HG03064 (cell line): ENCODE measurements around the gene BORCS6.

ENCODE experiments used
- ATAC-seq: cut with Tn5 transposase; IDR thresholded peaks from one replicate; pipeline ENCODE4 v1.9.1; 2021; ENCODE audit warnings: low read depth; ENCODE audit not compliant: unreplicated experiment

BORCS6 gene

DNA sequence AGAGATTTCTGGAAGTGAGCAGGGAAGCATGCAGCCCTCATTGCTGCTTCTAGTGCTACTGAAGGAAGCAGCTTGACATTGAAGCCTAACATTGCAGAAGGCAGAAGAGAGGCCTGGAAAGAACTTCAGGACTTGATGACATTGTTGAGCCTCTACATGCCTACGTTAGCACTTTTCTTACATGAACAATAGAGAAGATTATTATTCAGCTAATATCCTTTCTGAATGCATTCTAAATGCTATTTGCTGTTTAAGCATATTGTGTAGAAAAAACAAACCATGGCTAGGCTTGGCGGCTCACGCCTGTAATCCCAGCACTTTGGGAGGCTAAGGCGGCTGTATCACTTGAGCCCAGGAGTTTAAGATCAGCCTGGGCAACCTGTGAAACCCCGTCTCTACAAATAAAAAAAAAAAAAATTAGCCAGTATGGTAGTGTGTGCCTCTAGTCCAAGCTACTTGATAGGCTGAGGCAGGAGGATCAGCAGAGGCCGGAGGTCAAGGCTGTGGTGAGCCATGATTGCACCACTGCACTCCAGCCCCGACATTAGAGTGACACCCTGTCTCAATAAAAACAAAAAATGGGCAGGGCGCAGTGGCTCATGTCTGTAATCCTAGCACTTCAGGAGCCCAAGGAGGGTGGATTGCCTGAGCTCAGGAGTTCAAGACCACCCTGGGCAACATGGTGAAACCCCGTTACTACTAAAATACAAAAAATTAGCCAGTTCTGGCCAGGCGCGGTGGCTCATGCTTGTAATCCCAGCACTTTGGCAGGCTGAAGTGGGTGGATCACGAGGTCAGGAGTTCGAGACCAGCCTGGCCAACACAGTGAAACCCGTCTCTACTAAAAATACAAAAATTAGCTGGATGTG is 22.6 kb upstream of the BORCS6 start:
- ATAC-seq: no peak

DNA sequence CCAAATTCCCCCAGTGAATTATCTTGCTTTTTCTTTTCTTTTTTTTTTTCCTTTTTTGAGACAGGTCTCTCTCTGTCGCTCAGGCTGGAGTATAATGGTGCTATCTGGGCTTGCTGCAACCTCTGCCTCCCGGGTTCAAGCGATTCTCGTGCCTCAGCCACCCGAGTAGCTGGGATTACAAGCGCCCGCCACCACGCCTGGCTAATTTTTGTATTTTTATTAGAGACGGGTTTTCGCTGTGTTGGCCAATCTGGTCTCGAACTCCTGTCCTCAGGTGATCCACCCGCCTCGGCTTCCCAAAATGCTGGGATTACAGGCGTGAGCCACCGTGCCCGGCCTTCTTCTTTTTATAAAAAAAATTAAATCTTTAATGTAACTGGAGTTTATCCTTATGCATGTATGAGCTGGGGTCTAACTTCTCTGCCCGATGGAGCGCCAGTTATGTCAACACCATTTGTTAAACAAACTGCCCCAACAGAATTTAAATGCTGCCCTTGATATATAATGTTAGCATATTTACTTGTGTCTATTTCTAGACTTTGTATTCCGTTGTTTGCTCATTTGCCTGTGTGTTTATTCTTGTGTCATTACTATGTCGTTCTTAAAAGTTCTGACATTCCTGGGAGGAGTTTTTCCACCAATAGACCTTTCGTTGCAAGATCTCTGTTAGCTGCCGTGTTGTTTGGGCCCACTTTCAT is 20.9 kb upstream of the BORCS6 start:
- ATAC-seq: no peak

DNA sequence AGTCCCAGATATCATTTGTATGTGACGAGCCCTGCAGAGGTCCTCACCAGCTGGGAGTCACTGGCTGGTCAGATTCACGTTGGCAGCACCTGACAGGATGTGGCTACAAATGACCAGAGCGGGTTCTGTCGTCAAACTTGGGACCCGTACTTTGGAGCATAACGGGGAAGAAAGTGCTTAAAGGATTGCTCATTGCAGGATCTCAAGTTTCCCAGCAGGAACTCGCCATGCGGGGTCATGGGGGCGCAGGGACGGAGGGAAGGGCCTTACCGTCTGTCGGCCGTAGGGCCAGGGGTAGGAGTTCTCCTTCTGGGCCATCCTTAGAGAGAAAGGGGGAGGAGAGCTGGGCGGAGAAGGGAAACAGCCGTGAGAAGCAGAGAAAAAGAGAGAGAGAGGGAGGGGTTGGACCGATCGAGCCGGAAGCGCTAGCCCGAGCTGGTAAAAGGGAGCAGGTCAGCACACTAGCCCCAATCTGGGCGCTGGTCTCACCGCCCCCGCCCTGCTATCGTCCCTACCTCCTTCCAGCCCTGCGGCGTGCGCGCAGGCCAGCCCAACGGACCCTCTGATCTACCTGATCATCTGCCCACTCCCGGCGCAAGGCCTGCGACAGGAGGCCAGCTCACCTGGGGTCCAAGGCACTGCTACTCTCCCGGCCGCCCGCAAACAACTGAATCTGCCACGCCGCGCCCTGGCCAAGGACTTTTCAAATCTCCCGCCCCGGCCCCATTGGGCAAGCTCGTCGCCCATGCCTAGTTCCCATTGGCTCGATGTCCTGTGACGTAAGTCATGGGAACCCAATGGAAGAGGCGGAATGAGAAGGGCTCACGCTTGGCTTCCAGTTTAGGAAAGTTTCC is 20.2 kb upstream of the BORCS6 start, which contains the start of gene AURKB:
Gene AURKB (minus strand): TSS at position 669 of the 854 bp plus-strand sequence. CDS start 351 bp downstream, at position 318.
- ATAC-seq: peak; percentile 58

- no peak for ATAC-seq
Observed at GRCh38 chr17:8206536-8206935, 16.6 kb upstream of the BORCS6 start.

DNA sequence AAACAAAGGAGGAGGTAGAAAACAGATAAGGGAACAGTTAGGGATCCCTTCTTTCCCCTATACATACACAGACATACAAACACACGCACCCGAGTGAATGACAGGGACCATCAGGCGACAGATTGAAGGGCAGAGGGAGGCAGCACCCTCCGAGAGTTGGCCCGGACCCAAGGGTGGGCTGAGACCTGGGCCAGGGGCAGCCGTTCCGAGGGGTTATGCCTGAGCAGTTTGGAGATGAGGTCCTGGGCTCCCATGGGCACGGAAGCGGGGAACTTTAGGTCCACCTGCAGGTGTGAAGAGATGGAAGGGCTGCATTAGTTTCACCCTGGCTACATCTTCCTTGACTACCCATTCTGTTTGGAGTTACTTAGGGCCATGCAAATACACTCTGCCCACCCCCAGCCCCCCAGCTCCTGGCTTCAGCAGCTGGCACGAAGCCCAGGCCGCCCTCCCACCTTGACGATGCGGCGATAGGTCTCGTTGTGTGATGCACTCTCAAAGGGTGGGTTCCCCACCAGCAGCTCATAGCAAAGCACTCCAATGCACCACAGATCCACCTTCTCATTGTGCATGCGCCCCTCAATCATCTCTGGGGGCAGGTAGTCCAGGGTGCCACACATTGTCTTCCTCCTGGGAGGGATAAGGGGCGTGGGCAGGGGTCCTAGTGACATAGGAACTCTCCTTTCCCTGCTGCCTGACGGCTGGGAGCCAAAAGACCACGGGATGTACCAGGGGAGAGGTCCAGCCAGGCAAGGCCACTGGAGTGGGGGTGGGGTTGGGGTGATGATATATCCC is 15.0 kb upstream of the BORCS6 start:
- no peak for ATAC-seq

DNA sequence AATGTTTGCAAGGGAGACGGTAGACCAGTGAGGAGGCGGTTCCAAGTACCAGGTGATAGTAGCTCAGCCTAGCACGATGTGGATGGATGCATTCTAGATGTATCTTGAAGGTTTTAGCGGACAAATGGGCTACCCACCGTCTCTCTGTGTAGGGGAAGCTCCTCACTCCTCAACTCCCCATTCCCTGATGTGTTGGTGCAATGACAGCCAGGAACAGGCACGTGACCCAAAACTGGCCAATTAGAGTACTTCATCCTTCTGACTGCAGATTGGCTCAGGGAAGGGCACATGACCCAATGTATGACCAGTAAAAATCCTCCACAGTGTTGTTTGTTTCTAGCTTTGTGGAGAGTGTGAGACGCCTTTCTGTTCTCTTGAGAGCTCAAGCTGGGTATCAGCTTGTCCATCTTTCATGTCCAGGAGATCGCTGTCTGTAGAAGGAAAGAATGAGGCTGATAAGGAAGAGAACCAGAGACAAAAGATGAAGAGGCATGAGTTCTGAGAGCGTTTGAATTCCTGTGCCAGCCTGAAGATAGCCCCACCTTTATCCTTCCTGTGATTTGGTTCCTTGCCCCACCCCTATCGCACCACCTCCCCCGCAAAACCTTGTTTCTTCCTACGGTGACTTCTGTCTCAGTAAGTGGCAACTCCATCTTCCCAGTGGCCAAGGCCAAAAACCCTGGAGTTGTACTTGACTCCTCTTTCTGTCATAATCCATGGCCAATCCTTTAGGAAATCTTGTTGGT is 2.3 kb upstream of the BORCS6 start:
- no peak for ATAC-seq

DNA sequence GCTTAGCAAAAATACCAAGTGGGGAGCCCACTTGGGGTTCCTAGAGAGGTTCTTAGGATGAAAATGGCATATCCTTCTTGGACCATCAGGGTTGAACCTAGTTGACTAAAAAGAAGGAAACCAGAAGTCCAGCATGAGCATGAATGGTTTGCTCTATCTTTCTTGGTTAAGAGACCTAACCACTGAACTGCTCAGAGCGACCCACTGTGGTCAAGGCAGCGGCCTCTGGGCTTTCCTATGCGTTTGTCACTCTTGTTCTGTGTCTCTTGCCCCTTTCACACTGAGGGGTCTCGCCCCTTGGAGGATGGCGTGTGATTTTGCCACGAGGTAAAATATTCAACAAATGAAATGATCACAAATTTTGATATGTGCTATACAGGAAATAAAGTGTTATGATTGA is 526 bp upstream of the BORCS6 start:
- no peak for ATAC-seq

DNA sequence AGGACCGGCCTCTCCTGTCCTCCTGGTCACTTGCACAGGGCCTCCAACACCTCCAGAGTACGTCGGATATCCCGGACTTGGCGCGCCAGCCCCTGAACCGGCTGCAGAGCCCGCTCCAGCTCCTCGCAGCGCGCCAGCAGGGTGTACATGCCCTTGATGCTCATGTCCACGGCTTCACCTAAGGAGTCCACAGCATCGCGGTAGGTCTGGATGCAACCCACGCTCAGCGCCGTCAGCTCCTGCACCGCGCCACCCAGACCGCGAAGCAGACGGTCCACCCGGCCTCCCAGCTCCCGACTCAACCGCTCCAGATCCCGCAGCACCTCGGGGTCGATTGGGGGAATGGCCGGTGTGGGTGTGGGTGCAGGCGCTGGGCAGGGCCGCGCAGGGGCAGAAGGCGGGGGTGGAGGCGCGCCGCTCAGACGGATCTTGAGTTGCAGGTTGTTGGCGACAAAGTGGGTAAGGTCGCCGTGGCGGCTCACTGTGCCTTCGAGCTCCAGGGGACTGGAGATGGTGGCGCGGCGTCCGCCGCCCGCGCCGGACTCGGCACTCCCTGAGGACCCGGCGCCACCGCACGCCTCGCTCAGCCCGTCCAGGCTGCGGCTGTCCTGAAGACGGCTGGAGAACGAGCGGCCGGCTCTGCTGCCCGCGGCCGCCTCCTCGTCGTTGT is 804 bp downstream of the BORCS6 start:
- no peak for ATAC-seq

- no peak for ATAC-seq
Observed at GRCh38 chr17:8188263-8188839, 1.6 kb downstream of the BORCS6 start.

GRCh38 chr17:8187517-8188262 is 2.3 kb downstream of the BORCS6 start:
- ATAC-seq: no peak

GRCh38 chr17:8186787-8187516 is 3.0 kb downstream of the BORCS6 start:
- no peak for ATAC-seq

GRCh38 chr17:8186446-8186786 is 3.6 kb downstream of the BORCS6 start:
- ATAC-seq: no peak

DNA sequence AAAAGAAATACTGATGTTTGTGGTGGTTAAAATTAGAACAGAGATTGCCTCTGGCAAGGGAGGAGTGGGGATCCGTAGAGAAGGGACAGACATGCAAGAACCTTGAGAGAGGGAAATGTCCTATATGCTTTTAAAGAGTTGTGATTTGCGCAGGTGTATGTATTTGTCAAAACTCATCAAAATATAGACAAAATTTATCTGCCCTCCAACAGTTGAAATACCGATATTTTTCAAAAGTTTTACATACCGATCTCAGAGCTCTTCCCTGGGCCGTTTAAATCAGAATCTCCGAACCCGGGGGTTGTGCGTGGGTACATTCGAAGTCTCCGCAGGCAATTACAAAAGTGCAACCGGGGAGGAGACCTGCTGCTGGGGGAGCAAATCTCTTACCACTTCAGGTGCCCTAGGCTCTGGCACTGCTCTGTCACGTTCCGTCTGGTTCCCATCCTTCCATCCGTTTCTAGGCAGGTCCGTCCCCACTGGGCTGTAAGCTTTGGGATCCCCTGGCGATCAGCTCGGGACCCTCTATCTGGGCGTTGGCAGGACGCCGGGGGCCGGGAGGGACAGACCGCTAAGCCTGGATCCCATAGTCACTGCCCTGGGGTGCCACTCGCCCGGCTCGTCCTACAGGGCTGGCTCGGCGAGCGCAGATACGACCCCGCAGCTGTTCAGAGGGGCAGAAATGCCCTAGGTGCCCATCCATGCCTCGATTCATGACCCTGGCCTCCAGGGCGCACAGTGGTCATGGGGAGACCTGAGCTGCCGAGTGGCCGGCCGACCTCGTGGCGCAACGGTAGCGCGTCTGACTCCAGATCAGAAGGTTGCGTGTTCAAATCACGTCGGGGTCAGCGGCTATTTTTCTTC is 4.2 kb downstream of the BORCS6 start:
- ATAC-seq: no peak

- ATAC-seq: no peak
Observed at GRCh38 chr17:8176998-8177731, 12.8 kb downstream of the BORCS6 start.

- ATAC-seq: peak; percentile 49
Observed at GRCh38 chr17:8176197-8176940, 13.6 kb downstream of the BORCS6 start, which contains the start of gene TMEM107. Gene TMEM107, minus strand, starts transcription at chr17:8176380. Its CDS starts 94 bp downstream, at chr17:8176286.
